Measurements from ENCODE around the gene KCNH8. TPM values are rescaled to one million over a fixed set of nuclear protein-coding genes. Genes with fewer than 3 reads are reported as not detected.

Gene KCNH8
- total RNA-seq, 1 experiment from 2014 or later = 3.7 TPM

- Mint-ChIP-seq H3K27ac (peak overlapping the region in 1 of 3 experiments; percentile 11; a peak in 2 of 7 replicates), H3K4me3 (no peak overlapping the region), H3K36me3 (ENCODE audit: insufficient read depth in 1 of 3, low read depth in 3 of 3) (no peaks in the 10 kb centered on the region), H3K4me1 (peaks cover 2% of the 10 kb centered on the region in 2 experiments; a peak in 3 of 4 replicates), H3K27me3 (ENCODE audit: low read depth) (no peaks in the 10 kb centered on the region), H3K9me3 (no peaks in the 10 kb centered on the region; a peak in 1 of 5 replicates)
- no peak overlapping the region for H2BK15ac ChIP-seq (ENCODE audit: low read depth, low read length)
- H2BK20ac ChIP-seq (ENCODE audit: low read depth, low read length, poor library complexity, severe bottlenecking) = no peak overlapping the region
- no peak overlapping the region for H2BK12ac ChIP-seq (ENCODE audit: insufficient read length, low read depth, low read length)
- no peaks in the 10 kb centered on the region for H3K23me2 ChIP-seq (ENCODE audit: insufficient read length, low read depth, low read length, poor library complexity, severe bottlenecking)
- H3K79me1 ChIP-seq (ENCODE audit: insufficient read depth, low read depth, low read length, poor library complexity, severe bottlenecking) = no peaks in the 10 kb centered on the region
- H3K56ac ChIP-seq (ENCODE audit: insufficient read length, low read depth, low read length) = no peak overlapping the region
- H3K27me3 ChIP-seq (ENCODE audit: insufficient read depth, low read length) = no peaks in the 10 kb centered on the region
- H3K79me2 ChIP-seq (ENCODE audit: insufficient read depth, low read length) = no peaks in the 10 kb centered on the region
- no peak overlapping the region for H3K4ac ChIP-seq (ENCODE audit: low read depth, low read length)
- no peaks in the 10 kb centered on the region for H3K4me1 ChIP-seq (ENCODE audit: insufficient read depth, low read length)
- no peak overlapping the region for H3K27ac ChIP-seq (ENCODE audit: insufficient read length, low read depth, low read length)
- no peak overlapping the region for H2BK120ac ChIP-seq (ENCODE audit: low read depth, low read length, poor library complexity, severe bottlenecking)
- H3K4me2 ChIP-seq (ENCODE audit: insufficient read depth, insufficient read length, low read length) = no peak overlapping the region
- H4K8ac ChIP-seq (replicated peaks; ENCODE audit: insufficient read length, low read depth, low read length) = no peak overlapping the region
- DNase-seq = no peak
- no peak overlapping the region for H2BK5ac ChIP-seq (ENCODE audit: insufficient read length, low read length)
- no peak overlapping the region for H2AK5ac ChIP-seq (ENCODE audit: insufficient read length, low read length)
- no peaks in the 10 kb centered on the region for H4K20me1 ChIP-seq (ENCODE audit: control insufficient read depth, insufficient read depth, insufficient read length)
- no peak overlapping the region for H4K5ac ChIP-seq (ENCODE audit: insufficient read length, low read depth, low read length)
- no peak overlapping the region for H2AFZ ChIP-seq (ENCODE audit: low read length)
- TF ChIP-seq CTCF (conservative IDR thresholded peaks at IDR 0.05) = no peak
- H3K9me3 ChIP-seq (ENCODE audit: control insufficient read depth, low read depth, low read length) = no peaks in the 10 kb centered on the region
- no peak overlapping the region for H3K14ac ChIP-seq (ENCODE audit: insufficient read depth, low read length)
- no peak overlapping the region for H3T11ph ChIP-seq (ENCODE audit: low read length)
- H3K9ac ChIP-seq (ENCODE audit: extremely low read depth, insufficient read length, low read length) = no peak overlapping the region
- H3K23ac ChIP-seq (ENCODE audit: insufficient read length, low read depth, low read length) = no peak overlapping the region
- H3K18ac ChIP-seq (ENCODE audit: insufficient read length, low read depth, low read length) = no peak overlapping the region
- no peak overlapping the region for H4K91ac ChIP-seq (ENCODE audit: insufficient read length, low read depth, low read length)
- no CpG with 5 or more reads among the region's 1 CpG for WGBS (ENCODE audit: extremely low coverage, insufficient read length, low lambda C conversion rate)
These were observed 357.9 kb downstream of the KCNH8 start for GRCh38 chr3:19506171-19506570.
